GM21717 (cell line): ENCODE results near the gene BBX.

Experiments
- ATAC-seq: cut with Tn5 transposase; IDR thresholded peaks from one replicate; pipeline ENCODE4 v1.9.1; 2021; ENCODE audit warnings: mild to moderate bottlenecking, moderate library complexity; ENCODE audit not compliant: unreplicated experiment

The BBX gene

DNA sequence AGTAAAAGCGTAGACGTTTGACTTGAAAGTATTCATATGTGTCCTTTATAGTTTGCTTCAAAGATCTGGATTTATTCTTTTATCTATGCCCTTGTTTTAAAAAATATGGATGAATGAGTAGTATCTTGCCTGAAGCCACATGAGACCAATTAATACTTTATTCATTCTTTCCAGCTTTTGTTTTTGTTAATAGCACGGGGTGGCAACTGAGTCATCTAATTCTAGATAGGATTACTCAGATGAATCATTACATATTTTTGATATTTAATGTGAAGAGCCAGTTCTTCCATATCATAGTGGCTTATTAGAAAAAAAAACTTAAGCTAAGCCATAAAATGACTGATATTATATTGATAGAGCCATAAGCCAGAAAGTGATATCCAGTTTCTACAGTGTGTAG is 121.9 kb downstream of the BBX start:
- ATAC-seq: no peak

DNA sequence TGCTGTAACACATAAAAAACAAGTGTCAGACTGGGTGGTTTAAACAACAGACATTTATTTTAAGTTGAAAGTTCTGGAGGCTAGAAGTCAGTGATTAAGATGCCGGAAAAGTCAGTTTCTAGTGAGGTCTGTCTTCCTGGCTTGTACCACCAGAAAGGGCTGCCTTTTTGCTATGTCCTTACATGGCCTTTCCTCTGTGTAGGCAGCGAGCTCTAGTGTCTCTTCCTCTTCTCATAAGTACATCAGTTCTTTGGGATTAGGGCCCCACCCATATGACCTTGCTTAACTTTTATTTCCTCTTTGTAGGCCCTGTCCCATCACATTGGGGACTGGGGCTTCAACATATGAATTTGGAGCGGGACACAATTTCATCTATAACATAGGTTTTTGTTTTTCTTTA is 128.0 kb downstream of the BBX start:
- no peak for ATAC-seq

DNA sequence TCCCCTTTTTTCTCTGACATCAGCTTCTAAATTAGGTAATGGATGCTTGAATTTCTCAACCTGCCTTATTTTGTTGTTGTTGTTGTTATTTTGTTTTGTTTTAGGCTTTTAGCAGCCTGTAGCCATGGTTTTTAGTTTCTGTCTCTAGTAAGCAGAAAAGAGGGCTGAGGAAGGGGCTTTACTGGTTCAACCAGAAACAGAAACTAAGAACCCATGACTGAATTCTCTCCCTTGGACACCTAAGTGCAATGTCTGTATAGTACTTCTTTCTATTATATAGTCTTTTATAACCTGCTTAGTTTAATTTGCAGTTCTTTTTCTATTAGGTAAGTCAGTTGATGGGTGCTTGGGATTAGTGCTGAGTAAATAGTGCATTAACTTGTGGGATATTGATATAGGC is 129.0 kb downstream of the BBX start:
- peak; percentile 77 for ATAC-seq

DNA sequence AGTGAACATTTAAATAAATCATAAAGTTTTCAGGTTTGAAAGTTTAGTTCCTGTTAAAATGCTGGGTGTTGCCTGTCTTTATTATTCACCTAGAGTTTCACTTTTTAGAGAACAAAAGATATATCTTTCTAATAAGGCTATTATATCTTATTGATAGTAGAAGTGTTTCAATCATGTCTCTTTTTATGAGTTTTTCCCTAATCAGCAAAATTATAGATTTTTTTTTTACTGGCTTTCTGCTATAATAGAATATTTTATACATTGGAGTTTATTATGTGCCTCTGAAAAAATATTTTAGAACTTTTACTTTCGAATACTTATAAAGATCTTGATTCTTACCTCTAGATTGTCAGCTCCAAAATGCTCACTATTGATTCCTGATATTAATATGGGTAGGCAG is 131.5 kb downstream of the BBX start:
- no peak for ATAC-seq

DNA sequence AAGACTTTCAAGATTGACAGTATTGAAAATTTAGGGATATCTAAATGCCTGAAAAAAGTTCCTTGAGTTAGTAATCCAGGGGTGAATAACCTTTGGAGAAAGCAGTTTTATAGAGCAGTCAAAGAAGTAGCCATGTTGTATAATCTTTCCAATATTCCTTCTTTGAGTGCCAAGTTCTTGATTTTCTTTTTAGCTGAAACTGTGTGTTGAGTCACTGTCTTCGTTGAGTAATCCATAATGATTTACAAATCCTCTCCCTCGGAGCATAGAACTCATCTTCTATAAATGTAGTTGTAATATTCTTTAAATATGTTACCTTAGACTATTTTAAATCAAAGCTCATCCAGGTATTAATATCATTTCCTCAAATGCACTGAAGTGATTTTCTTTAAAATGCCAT is 135.2 kb downstream of the BBX start:
- ATAC-seq: no peak

GRCh38 chr3:107660306-107660976 is 137.7 kb downstream of the BBX start:
- no peak for ATAC-seq

- no peak for ATAC-seq
Observed at GRCh38 chr3:107661447-107662123, 138.8 kb downstream of the BBX start.

DNA sequence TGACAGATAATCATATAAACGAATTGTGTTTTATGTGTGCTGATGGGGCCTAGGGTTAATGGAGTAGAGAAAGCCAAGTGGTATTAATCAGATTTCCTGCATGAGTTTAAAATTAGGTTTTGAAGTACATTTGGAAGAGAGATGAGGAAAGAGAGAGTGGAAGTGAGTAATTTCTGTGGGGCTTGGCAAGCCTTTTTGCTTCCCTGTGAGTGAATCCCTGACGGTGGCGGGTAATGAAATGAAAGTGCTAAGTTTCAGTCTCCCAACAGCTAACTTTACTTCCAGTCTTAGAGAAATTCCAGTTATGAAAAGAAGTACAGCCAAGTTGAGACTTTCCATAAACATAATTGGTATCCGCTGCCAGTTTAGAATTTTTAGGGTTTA is 139.4 kb downstream of the BBX start:
- ATAC-seq: no peak

DNA sequence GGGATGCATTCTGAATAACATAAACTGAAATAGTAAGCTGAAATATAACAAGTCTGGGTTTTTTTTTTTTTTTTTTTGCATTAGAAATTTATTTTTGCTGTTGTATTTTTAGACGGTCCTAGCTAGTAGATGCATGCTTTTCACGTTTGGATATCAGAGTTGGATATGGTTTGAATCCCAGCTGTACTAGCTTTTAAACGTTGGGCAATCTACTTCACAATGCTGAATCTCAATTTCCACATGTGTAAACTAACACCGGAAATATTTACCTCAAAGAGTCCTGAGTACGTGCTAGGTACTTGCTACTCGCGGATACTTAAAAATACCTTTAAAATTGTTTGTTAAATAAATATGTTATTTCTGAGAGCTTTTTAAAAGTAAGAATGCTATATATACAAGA is 139.8 kb downstream of the BBX start:
- no peak for ATAC-seq

GRCh38 chr3:107663266-107663665 is 140.5 kb downstream of the BBX start:
- no peak for ATAC-seq

DNA sequence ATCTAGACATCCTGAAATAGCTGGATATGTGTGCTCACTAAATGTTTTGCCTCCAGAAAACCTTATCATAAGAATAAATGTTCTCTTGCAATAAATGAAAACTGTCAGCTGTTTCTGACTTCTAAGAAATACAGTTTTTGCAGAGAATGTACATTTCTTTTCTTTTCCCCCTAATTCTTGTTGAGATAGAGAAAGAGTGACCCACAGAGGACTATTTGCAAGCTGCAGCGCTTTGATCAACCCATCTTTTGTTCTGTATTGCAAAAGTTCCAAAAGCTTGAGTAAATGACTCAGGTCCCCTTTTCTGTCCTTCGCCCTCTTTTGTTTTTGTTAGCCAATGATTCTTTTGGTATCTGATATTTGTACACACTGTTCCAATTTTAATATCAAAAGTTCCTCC is 141.9 kb downstream of the BBX start:
- no peak for ATAC-seq

DNA sequence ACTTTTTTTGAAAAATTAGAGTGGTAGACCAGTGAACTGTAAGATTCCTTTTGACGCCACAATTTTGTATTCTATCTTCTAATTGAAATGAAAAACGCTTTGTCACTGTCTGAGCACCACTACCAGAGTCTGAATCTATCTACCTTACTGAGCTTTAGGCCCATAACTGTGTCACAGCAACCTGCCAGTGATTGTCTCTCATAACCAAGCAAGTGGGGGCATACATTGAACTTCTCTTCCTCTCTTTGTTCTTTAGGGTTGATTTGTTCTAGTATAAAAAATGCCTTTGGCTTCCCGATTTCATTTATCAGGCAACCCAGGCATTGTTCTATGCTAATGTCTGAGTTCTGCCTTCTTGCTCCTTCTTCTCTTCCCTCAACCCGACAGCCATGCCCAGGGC is 142.6 kb downstream of the BBX start:
- ATAC-seq: no peak

GRCh38 chr3:107666853-107667252 is 144.1 kb downstream of the BBX start:
- no peak for ATAC-seq

DNA sequence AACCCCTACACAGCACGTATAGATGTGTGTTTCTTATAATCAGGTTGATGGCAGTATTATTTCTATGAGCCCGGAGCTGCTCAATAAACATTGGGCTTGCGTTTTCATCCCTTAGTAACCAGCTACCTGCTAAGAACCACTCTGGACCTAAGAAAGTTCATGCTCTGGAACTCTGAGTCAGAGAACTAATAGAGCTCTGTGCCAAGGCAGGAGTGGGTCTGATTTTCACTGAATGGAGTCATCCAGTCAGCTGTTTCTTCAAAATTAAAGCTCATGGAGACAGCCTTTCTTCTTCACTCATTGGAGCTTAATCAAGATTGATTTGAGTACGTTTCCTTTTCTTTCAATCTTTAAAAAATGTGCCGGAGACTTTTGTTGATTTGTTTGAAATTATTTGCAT is 145.7 kb downstream of the BBX start:
- no peak for ATAC-seq

DNA sequence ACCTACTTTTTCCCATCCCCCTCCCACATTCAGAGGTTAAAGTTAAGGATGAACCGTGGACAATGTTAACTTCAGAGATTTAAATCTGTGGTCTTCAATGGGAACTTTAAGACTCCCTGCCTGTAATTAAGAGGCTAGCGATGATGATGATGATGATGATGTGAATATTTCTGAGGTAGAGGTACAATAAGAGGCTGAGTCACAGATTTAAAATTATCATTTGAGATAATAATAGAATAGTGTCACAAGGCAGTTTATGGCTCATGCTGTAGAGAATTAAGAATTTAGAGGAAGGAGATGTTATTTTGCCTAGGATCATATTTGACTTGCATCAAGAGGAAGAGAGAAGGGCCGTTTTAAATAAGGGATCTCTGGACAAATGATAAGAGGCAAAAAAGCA is 146.2 kb downstream of the BBX start:
- no peak for ATAC-seq

- ATAC-seq: no peak
Observed at GRCh38 chr3:107669669-107670068, 146.9 kb downstream of the BBX start.

DNA sequence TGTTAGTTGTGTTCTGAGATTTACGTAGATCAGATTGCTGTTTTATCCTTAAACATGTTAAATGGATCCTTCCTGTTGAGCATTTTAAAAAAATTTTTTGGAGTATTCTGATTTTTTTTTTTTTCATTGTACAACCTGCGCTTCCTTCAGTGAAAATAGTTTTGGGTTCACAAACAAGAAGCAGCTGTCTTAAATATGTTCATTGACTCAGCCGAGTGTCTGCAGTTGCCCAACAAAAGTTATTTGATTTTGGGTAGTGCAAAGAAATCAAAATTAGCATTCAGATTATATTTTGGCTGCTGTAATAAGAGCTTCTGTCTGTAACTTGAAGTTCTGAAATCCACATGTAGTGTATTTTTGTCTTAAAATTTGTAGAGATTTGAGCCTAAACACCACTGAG is 148.2 kb downstream of the BBX start:
- no peak for ATAC-seq

- ATAC-seq: no peak
Observed at GRCh38 chr3:107674371-107674770, 151.6 kb downstream of the BBX start.

DNA sequence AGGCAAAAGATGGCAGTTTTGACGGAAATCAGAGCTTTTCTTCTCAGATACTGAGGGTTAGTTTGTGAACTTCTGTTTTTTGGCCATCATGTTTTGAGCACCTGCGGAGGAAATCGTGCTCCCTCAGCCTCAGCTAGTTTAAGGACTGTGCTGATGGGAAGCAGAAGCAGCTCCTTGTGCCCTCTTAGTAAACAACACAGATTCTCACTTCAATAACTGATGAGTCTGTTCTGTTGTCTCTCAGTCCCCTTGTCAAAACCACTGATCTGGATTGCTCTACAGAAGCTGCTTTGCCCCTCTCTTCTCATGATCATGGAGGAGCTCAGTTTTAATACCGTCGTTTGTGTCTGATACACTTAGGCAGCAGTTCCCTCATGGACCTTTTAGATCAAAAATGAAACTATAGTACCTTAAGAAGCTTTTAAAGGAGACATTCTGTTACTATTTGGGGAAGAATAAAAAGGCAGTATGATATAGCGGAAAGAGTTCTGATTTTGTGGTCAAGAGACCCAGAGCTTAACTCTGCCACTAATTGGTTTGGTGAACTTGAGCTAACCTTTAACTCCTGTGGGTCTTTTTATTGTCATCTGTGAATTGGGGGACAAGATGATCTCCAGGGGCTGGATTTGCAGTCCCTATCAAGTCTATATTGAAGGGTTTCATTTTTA is 152.6 kb downstream of the BBX start:
- ATAC-seq: no peak

DNA sequence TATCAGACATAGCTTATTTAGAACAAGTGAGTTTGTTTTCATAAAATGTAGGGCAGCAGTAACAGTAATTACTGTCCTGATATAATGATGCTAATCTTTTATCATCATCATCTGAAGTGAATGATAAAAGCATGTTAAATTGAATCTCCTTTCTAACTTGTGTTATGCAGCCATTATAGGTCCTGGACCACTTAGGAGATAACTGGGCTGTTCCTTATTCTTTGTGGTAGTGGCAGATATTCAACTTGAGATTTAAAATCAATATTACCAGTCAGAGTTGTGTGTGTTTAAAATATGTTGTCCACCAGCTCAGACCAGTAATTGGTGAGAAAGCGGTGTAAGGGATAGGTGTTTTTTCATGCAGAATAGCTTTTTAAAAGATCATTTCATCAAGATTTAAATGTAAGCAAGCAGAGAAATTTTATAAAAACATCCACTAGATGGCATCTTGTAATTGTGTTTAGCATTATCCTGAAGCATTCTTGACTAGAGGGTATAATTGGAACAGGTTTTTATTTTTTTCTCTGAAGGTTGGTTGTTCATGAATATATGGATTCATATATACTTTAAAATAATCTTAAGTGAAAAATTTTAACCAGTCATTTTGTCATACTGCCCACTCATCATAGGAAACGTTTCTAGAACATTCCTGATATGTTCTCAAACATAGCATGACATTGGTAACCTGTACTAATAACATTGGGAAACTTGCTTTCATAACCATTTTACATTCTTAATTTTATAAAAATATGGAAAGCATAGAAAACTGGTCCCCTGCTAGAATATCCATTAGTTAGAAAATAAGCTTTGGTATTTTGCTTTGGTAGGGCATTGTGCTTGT is 153.9 kb downstream of the BBX start:
- ATAC-seq: no peak

DNA sequence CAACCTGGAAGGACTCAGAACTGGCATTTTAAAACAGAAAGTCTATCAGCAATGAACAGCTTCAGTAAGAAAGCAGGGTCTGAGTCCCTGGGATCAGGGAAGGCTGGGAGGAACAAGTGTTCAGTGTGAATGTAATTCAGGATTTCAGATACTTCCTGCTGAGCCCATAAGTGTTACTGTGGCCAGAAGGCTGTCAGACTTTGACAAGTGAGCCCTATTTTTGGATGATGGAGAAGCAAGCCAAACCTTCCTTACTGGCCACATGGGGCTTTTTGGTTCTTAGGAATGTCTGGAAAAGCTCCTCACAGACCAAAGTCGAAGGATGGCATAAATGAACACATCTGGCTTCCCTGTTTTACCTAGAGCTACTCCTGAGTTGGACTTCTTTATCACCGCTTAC is 157.2 kb downstream of the BBX start:
- ATAC-seq: no peak

DNA sequence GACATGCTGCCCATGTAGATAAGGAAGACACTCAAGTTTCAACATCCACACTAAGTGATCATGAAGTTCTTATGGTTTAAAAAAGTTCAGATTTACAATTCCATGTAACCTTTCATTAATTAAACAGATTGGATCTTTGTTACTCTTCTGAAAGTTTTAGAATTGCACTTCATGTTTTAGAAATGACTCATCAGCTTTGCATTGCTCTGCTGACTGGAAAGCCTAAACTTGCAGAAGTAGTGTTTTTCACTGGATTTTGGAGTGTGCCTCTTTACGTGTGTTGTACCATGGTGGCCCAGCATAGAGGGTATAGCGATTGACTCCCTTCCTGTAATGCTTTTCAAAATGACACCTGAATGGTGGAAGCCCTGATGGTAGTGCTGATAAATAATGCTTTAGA is 157.9 kb downstream of the BBX start:
- no peak for ATAC-seq
